Muscle of arm (tissue), 12 donors: ENCODE measurements around the gene NCDN. TPM values are rescaled to one million over a fixed set of nuclear protein-coding genes. Genes with fewer than 3 reads are reported as not detected.

Source experiments
- DNase-seq: peaks from one replicate; pipeline ENCODE4 v3.0.0-alpha.2; 2013
- polyA plus RNA-seq, 12 donors: library from polyadenylated mRNA; unstranded; fragments of 120-200 nt; gene quantifications; one replicate each; pipeline ENCODE4 v1.2.1, GENCODE V29; 2013; ENCODE audit not compliant: insufficient read length in 12 of 12

NCDN gene
- polyA plus RNA-seq, 12 donors: 5.6 to 18.0 (median 13.9) TPM; not detected in 1

DNA sequence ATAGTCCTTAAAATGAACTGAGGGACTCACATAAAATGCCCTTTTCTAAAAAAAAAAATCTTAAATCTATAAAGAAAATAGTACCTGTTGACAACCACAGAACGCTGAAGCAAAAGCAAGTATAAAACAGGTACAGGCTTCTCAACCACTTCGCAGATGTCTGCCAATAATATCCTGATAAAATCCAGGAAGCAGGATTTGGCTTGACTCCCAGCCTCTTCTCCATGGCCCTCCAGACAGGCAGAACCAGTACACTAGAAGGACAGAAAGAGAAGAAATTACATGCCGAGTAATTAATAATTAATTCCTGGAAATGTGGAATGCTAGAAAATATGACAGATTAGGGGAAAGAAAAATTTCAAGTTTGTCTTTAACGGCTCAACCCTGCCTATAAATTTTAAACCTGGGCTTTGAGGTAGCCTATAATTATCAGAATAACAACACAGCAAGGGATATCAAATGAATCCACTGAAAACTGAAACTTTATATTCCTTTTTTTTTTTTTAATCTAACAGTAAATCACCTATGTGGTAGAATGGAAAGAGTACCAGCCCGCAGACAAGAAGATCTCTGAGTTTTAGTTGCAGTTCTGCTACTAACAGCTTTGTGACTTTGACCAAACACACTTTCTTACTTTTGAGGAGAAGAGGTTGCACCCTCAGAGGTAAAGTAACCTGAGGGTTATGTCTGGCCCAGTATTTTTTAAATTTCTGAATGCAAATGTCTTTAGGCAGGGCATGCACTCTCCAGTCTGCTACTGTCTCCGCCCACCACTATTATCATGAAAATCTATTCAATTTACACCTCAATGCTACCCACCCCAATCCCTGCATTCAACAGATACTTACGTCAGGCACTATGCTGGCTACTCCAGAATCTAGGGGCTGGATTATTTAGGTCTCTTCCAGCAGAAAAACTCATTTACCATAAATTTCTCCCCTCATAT is 3.1 kb upstream of the NCDN start:
- no peak for DNase-seq

DNA sequence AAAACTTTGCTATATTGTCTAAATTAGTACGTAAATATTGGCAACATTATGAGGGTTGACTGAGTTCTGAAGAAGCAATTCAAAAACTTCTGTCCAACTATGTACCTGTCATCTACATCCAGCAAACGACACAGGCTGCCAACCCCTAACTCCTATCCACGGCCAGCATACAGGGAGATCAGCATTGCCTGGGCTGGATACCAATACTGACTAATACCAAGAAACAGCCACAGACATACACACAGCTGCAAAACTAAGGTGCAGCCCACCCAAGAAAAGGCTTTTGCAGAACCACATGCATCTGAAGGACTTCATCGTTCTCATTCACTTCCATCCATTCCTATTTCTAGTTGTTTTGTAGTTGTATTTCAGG is 2.4 kb upstream of the NCDN start:
- DNase-seq: no peak

GRCh38 chr1:35555601-35556477 is 1.8 kb upstream of the NCDN start:
- no peak for DNase-seq

- no peak for DNase-seq
Measured at GRCh38 chr1:35556484-35557117, 998 bp upstream of the NCDN start.

- DNase-seq: no peak
Measured at GRCh38 chr1:35557118-35557610, 435 bp upstream of the NCDN start, which contains the start of gene KIAA0319L. Gene KIAA0319L, minus strand, starts transcription at chr1:35557403. Its CDS starts 2,912 bp downstream, at chr1:35554491.

- no peak for DNase-seq
Measured at GRCh38 chr1:35558374-35559316, 1.0 kb downstream of the NCDN start.

- DNase-seq: no peak
Measured at GRCh38 chr1:35559317-35559944, 1.8 kb downstream of the NCDN start.

- DNase-seq: no peak
Measured at GRCh38 chr1:35560256-35561225, 2.9 kb downstream of the NCDN start.

GRCh38 chr1:35561297-35561971 is 3.8 kb downstream of the NCDN start:
- no peak for DNase-seq

- DNase-seq: no peak
Measured at GRCh38 chr1:35561972-35562680, 4.5 kb downstream of the NCDN start.

DNA sequence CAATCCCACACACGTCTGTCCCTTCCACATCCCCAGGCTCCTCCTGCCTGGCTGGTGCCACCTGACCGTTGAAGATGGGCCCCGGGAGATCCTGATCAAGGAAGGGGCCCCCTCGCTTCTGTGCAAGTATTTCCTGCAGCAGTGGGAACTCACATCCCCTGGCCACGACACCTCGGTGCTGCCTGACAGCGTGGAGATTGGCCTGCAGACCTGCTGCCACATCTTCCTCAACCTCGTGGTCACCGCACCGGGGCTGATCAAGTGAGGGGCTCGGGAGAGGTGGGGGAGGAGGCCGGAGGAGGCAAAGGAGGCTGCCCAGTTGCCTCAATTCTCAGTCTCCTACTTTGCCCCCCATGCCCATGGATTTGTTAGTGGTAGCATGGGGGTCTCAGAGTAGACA is 5.6 kb downstream of the NCDN start:
- DNase-seq: no peak

GRCh38 chr1:35564037-35564883 is 6.7 kb downstream of the NCDN start:
- peak; percentile 69 for DNase-seq

DNA sequence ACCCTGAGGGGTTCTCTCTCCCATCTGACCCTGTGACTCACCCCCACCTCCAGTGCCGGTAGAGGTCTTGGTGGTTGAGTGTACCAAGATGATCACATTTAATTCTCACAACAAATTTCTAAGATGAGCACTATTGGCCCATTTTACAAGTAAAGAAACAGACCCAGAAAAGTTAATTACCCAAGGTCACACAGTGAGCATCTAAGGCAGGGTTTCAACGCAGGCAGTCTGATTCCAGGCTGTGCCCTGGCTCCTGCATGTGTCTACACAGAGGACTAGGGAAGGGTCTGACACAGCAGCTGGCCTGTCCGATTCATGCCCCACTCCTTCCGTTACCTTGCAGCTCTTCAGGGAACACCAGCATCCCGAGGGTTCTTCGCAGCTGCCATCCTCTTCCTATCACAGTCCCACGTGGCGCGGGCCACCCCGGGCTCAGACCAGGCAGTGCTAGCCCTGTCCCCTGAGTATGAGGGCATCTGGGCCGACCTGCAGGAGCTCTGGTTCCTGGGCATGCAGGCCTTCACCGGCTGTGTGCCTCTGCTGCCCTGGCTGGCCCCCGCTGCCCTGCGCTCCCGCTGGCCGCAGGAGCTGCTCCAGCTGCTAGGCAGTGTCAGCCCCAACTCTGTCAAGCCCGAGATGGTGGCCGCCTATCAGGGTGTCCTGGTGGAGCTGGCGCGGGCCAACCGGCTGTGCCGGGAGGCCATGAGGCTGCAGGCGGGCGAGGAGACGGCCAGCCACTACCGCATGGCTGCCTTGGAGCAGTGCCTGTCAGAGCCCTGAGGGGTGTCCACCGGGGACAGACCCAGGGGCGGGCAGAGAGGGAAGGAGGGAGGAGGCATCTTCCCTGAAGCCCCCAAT is 7.5 kb downstream of the NCDN start:
- no peak for DNase-seq

DNA sequence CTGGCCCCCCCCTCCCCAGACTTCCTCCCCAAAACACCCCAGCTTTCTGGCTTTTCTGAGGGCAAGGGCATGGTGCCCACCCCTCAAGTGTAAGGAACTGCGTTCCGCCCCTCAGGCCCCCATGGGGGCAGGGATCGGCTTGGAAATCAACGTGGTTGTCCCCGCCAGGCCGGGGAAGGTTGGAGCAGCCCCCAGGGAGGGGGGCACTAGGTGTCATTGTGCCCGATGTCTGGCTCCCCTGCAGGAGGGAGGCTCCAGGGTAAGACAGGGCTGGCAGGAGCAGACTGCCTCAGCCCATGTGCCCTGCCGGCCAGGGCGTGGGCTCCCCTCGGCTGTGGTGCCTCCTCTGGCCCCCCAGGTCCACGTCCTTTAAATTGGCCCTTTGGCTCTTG is 8.1 kb downstream of the NCDN start:
- no peak for DNase-seq

- DNase-seq: no peak
Measured at GRCh38 chr1:35567947-35568558, 10.5 kb downstream of the NCDN start.
